ENCODE data around the gene CDCA8.

Gene CDCA8

DNA sequence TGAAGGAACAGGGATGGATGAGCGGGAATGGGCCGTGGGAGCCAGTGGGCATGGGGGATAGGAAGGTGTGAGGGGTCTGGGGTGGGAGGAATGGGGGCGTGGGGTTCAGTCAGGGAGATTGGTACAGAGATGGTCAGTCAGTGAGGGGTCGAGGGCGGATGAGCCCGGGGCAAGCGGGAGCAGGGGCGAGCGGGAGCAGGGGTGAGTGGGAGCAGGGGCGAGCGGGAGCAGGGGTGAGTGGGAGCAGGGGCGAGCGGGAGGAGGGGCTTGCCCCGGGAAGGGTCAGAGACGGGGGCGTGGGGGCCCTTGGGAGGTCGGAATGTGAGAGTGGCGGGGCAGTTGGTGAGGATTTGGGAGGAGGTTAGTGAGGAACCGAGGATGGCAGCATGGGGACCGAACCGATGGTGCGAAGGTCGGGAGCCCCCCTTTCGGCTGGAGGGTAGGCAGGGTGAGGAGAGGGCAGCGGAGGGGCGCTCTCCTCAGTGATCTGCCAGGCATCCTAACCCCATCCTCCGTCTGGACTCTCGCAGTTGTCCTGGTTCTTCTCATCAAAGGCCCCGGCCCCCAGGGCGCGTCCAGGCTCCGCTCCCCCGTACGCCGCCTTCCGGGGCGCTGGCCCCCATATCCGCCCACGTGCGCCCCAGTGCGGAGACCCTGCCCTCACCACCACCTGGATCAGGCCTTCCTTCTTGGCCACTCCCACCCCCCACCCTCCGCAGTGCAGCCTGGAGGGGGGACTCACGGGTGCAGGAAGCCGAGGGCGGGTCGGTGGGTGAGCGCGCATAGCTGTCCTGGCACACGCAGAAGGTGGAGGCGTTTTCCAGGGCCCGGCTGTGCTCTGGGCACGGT, 61.4 kb downstream of the CDCA8 start:
- no peak for DNase-seq (ENCODE audit: extremely low read depth, low read depth)
- TF ChIP-seq CTCF (IDR thresholded peaks at IDR 0.05; ENCODE audit: low read depth, low read length), result no peak

- TF ChIP-seq CTCF (IDR thresholded peaks at IDR 0.05; ENCODE audit: low read depth, low read length), result no peak
- DNase-seq (ENCODE audit: extremely low read depth, low read depth), result no peak
Observed at GRCh38 chr1:37755290-37755689, 63.0 kb downstream of the CDCA8 start.

GRCh38 chr1:37755951-37756560, 63.7 kb downstream of the CDCA8 start:
- DNase-seq (ENCODE audit: extremely low read depth, low read depth), result no peak
- no peak for TF ChIP-seq CTCF (IDR thresholded peaks at IDR 0.05; ENCODE audit: low read depth, low read length)
